Sigmoid colon (tissue), 4 donors: ENCODE data around the gene PIP5KL1.

ENCODE experiments used
- CTCF ChIP-seq, 4 experiments: fragments of 450-650 bp in 3 of 4; fragments of 200-600 bp in 1 of 4; IDR thresholded peaks; one replicate each; pipeline ENCODE4 v1.5.1; 2016 to 2019; ENCODE audit warnings: antibody characterized with exemption in 4 of 4, mild to moderate bottlenecking in 3 of 4, moderate library complexity in 2 of 4
- EP300 ChIP-seq, 4 donors: sonication (generic); formaldehyde crosslinking; IDR thresholded peaks; one replicate each; pipeline ENCODE4 v1.6.1; 2017; ENCODE audit warnings: antibody characterized with exemption in 4 of 4

DNA sequence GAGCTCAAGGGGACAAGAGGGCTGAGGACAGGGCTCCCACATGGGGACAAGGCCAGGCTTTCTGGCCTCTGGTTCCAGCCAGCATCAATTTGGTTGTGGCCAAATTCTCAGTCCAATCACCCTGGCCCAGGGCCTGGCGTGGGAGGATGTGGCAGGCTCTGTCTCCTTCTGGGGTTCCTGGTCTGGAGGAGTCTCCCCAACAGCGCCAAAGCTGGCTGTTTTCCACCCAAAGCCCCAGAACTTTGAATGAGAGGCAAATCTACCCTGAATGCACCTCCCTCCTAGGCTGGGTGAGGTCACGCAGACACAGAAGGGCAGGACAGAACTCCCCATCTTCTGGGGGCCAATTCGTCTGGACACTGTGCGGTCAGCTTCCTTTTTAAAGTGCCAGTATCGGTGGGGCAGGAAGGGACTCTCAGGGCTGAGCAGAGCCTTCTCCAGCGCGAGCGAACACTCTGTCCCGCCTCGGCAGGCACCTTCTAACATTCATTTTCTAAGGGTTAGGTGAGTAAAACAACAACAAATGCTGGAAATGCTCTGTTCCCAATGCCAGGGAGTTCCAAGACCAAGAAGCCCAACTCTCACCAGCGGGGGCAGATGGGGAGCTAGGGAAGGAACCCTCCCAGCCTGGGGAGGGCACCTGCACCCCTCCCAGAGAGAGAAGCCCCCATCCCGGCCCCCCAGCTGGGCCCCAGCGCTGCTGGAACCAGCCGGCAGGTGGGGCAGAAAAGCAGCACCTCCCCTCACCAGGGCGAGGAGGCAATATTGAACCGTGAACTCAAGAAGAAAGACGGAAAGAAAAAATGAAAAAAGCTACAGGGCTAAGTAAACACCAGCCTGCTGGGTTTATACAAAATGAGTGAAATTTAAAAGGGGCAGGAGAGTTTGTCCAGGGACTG, 10.7 kb upstream of the PIP5KL1 start:
- TF ChIP-seq CTCF (IDR thresholded peaks at IDR 0.05), result no peak
- no peak for TF ChIP-seq EP300 (IDR thresholded peaks at IDR 0.05)
